Testis (tissue), 2 donors: ENCODE measurements around the gene ZNF106.

Source experiments
- CTCF ChIP-seq, 3 experiments: fragments of 450-650 bp in 2 of 3; fragments of 200-600 bp in 1 of 3; sonication (generic) in 1 of 3; IDR thresholded peaks; one replicate each; pipeline ENCODE4 v1.5.1; 2016 to 2019; ENCODE audit warnings: antibody characterized with exemption in 3 of 3, mild to moderate bottlenecking in 2 of 3, moderate library complexity in 1 of 3
- POLR2A ChIP-seq: fragments of 450-650 bp; IDR thresholded peaks from one replicate; pipeline ENCODE4 v1.6.1; 2017; ENCODE audit warnings: antibody characterized with exemption, mild to moderate bottlenecking, moderate library complexity

- TF ChIP-seq CTCF (IDR thresholded peaks at IDR 0.05) (no peak), POLR2A (no peak)
Observed at GRCh38 chr15:42365921-42366550, 124.9 kb downstream of the ZNF106 start.
